Measurements from ENCODE around the gene PSMC4.

The PSMC4 gene

DNA sequence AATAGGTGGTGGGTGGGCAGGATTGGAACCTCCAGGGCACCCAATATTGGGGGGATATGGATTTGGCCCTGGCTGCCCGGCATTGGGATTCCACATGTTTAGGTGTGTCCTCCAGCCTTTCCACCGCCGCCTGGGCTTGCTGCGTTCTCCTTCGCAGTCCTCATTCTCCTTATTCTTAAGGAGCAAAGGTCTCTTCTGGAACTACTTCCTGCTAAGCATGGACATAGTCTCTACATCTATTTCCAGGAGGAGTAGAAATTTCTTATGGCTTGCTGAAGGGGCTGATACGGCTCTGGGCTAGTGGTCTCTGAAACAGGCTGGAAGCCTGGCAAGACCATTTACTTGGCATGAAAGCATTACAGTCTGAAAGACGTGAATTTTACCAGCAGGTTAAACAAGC is 27.4 kb upstream of the PSMC4 start:
- H3K79me1 ChIP-seq (ENCODE audit: low read length), result no peaks in the 10 kb centered on the region
- no peak overlapping the region for H3K9ac ChIP-seq (ENCODE audit: low read length)
- no peaks in the 10 kb centered on the region for H3K79me2 ChIP-seq (ENCODE audit: control insufficient read depth, insufficient read depth, low read length, poor library complexity)
- no peak overlapping the region for H3K23ac ChIP-seq (ENCODE audit: low read length)
- H3K4me3 ChIP-seq (ENCODE audit: low read depth, low read length), result no peak overlapping the region
- H4K8ac ChIP-seq (ENCODE audit: low read depth, low read length), result no peak overlapping the region
- no peak overlapping the region for H3K27ac ChIP-seq (ENCODE audit: low read depth, low read length)
- H3K18ac ChIP-seq (ENCODE audit: low read length), result no peak overlapping the region
- H3K9me3 ChIP-seq (ENCODE audit: insufficient read depth, low read depth, low read length), result no peaks in the 10 kb centered on the region
- H3K4me2 ChIP-seq (ENCODE audit: low read length), result no peak overlapping the region
- peaks cover 0 to 2% of the 10 kb centered on the region in 2 experiments for H3K4me1 ChIP-seq (ENCODE audit: control insufficient read depth in 1 of 2, insufficient read depth in 2 of 2, low read length in 2 of 2)
- H2AFZ ChIP-seq (ENCODE audit: insufficient read depth, low read length, poor library complexity), result no peak overlapping the region
- WGBS (ENCODE audit: extremely low coverage, insufficient coverage, insufficient read length), result no CpG with 5 or more reads among the region's 7 CpGs
- DNase-seq, result no peak
- H2BK12ac ChIP-seq (ENCODE audit: low read length), result no peak overlapping the region
- H3K14ac ChIP-seq (ENCODE audit: low read length), result no peak overlapping the region
- no peak overlapping the region for H4K12ac ChIP-seq (ENCODE audit: low read depth, low read length)
- no peaks in the 10 kb centered on the region for H3K36me3 ChIP-seq (ENCODE audit: control insufficient read depth in 1 of 2, insufficient read depth in 2 of 2, low read length in 2 of 2)
- H2BK5ac ChIP-seq (ENCODE audit: low read depth, low read length, poor library complexity), result no peak overlapping the region
- no peaks in the 10 kb centered on the region for H3K27me3 ChIP-seq (ENCODE audit: insufficient read depth, low read length)
- H4K91ac ChIP-seq (ENCODE audit: low read depth, low read length), result no peak overlapping the region
- H3K4ac ChIP-seq (ENCODE audit: low read depth, low read length), result no peak overlapping the region
- H2AK5ac ChIP-seq (ENCODE audit: low read length), result no peak overlapping the region
- H2BK120ac ChIP-seq (ENCODE audit: insufficient read depth, low read length, poor library complexity), result no peak overlapping the region

DNA sequence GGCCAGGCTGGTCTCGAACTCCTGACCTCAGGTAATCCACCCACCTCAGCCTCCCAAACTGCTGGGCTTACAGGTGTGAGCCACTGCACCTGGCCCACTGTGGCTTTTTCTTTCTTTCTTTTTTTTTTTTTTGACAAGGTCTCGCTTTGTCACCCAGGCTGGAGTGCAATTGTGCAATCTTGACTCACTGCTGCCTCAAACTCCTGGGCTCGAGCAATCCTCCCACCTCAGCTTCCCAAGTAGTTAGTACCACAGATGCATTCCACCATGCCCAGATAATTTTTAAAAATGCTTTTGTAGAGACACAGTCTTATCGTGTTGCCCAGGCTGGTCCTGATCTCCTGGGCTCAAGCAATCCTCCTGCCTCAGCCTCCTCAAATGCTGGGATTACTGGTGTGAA is 24.4 kb upstream of the PSMC4 start:
- H3K4me3 ChIP-seq (ENCODE audit: low read depth, low read length), result no peak overlapping the region
- no peaks in the 10 kb centered on the region for H3K79me2 ChIP-seq (ENCODE audit: control insufficient read depth, insufficient read depth, low read length, poor library complexity)
- peak; percentile 37 to 55 for DNase-seq
- no peak overlapping the region for H3K23ac ChIP-seq (ENCODE audit: low read length)
- H4K8ac ChIP-seq (ENCODE audit: low read depth, low read length), result no peak overlapping the region
- no peak overlapping the region for H3K18ac ChIP-seq (ENCODE audit: low read length)
- no peak overlapping the region for H2AFZ ChIP-seq (ENCODE audit: insufficient read depth, low read length, poor library complexity)
- H3K27ac ChIP-seq (ENCODE audit: low read depth, low read length), result no peak overlapping the region
- H3K9ac ChIP-seq (ENCODE audit: low read length), result no peak overlapping the region
- H4K12ac ChIP-seq (ENCODE audit: low read depth, low read length), result no peak overlapping the region
- H3K9me3 ChIP-seq (ENCODE audit: insufficient read depth, low read depth, low read length), result peaks cover 2% of the 10 kb centered on the region
- no peak overlapping the region for H3K14ac ChIP-seq (ENCODE audit: low read length)
- no peak overlapping the region for H2AK5ac ChIP-seq (ENCODE audit: low read length)
- H3K79me1 ChIP-seq (ENCODE audit: low read length), result no peaks in the 10 kb centered on the region
- H2BK12ac ChIP-seq (ENCODE audit: low read length), result no peak overlapping the region
- no peaks in the 10 kb centered on the region for H3K36me3 ChIP-seq (ENCODE audit: control insufficient read depth in 1 of 2, insufficient read depth in 2 of 2, low read length in 2 of 2)
- H4K91ac ChIP-seq (ENCODE audit: low read depth, low read length), result no peak overlapping the region
- H2BK120ac ChIP-seq (ENCODE audit: insufficient read depth, low read length, poor library complexity), result no peak overlapping the region
- peaks cover 0 to 1% of the 10 kb centered on the region in 2 experiments for H3K4me1 ChIP-seq (ENCODE audit: control insufficient read depth in 1 of 2, insufficient read depth in 2 of 2, low read length in 2 of 2)
- H3K27me3 ChIP-seq (ENCODE audit: insufficient read depth, low read length), result no peaks in the 10 kb centered on the region
- H2BK5ac ChIP-seq (ENCODE audit: low read depth, low read length, poor library complexity), result no peak overlapping the region
- no CpG with 5 or more reads among the region's 4 CpGs for WGBS (ENCODE audit: extremely low coverage, insufficient coverage, insufficient read length)
- no peak overlapping the region for H3K4ac ChIP-seq (ENCODE audit: low read depth, low read length)
- H3K4me2 ChIP-seq (ENCODE audit: low read length), result no peak overlapping the region

DNA sequence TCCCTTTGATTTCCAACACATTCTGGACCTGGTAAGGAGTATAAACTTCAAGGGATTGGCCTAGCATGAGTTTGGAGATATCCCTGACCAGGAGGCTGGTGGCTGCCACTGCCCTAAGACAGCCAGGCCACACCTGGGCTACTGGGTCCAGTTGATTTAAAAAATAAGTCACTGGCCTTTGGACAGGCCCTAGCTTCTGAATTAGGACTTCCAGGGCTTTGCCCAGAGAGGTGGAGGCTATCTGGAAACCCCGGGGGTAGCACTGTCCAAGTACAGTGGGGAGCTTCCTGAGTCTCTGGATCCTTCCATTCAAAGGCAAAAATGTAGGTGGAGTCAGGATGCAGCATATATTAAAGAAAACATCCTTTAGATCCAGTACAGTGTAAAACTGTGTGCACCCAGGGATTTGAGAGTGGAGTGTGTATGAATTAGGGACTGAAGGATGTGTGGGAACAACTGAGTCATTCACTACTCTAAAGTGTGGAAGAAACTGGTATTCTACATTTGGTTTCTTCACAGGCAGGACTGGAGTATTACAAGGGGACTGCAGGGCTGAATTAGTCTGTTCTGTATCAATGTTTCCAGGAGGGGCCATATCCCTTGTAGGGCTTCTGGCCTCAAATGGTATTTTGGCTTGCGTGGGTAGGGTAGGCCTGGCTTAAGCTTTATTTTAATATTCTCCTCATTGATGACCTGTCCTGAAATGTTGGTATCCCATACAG is 21.8 kb upstream of the PSMC4 start:
- no peak overlapping the region for H4K12ac ChIP-seq (ENCODE audit: low read depth, low read length)
- no peaks in the 10 kb centered on the region for H3K79me1 ChIP-seq (ENCODE audit: low read length)
- H2BK120ac ChIP-seq (ENCODE audit: insufficient read depth, low read length, poor library complexity), result no peak overlapping the region
- H4K8ac ChIP-seq (ENCODE audit: low read depth, low read length), result no peak overlapping the region
- no peak overlapping the region for H2AK5ac ChIP-seq (ENCODE audit: low read length)
- no peaks in the 10 kb centered on the region for H3K27me3 ChIP-seq (ENCODE audit: insufficient read depth, low read length)
- H2AFZ ChIP-seq (ENCODE audit: insufficient read depth, low read length, poor library complexity), result no peak overlapping the region
- no peaks in the 10 kb centered on the region for H3K79me2 ChIP-seq (ENCODE audit: control insufficient read depth, insufficient read depth, low read length, poor library complexity)
- H3K23ac ChIP-seq (ENCODE audit: low read length), result no peak overlapping the region
- H3K9me3 ChIP-seq (ENCODE audit: insufficient read depth, low read depth, low read length), result peaks cover 2% of the 10 kb centered on the region
- H3K27ac ChIP-seq (ENCODE audit: low read depth, low read length), result no peak overlapping the region
- H3K4ac ChIP-seq (ENCODE audit: low read depth, low read length), result no peak overlapping the region
- no peaks in the 10 kb centered on the region for H3K4me1 ChIP-seq (ENCODE audit: control insufficient read depth in 1 of 2, insufficient read depth in 2 of 2, low read length in 2 of 2)
- no peak overlapping the region for H3K14ac ChIP-seq (ENCODE audit: low read length)
- no peak overlapping the region for H3K9ac ChIP-seq (ENCODE audit: low read length)
- no peak for DNase-seq
- H3K4me3 ChIP-seq (ENCODE audit: low read depth, low read length), result no peak overlapping the region
- no peaks in the 10 kb centered on the region for H3K36me3 ChIP-seq (ENCODE audit: control insufficient read depth in 1 of 2, insufficient read depth in 2 of 2, low read length in 2 of 2)
- H4K91ac ChIP-seq (ENCODE audit: low read depth, low read length), result no peak overlapping the region
- H3K18ac ChIP-seq (ENCODE audit: low read length), result no peak overlapping the region
- H2BK5ac ChIP-seq (ENCODE audit: low read depth, low read length, poor library complexity), result no peak overlapping the region
- no peak overlapping the region for H3K4me2 ChIP-seq (ENCODE audit: low read length)
- WGBS (ENCODE audit: extremely low coverage, insufficient coverage, insufficient read length), result no CpG with 5 or more reads among the region's 2 CpGs
- H2BK12ac ChIP-seq (ENCODE audit: low read length), result no peak overlapping the region

DNA sequence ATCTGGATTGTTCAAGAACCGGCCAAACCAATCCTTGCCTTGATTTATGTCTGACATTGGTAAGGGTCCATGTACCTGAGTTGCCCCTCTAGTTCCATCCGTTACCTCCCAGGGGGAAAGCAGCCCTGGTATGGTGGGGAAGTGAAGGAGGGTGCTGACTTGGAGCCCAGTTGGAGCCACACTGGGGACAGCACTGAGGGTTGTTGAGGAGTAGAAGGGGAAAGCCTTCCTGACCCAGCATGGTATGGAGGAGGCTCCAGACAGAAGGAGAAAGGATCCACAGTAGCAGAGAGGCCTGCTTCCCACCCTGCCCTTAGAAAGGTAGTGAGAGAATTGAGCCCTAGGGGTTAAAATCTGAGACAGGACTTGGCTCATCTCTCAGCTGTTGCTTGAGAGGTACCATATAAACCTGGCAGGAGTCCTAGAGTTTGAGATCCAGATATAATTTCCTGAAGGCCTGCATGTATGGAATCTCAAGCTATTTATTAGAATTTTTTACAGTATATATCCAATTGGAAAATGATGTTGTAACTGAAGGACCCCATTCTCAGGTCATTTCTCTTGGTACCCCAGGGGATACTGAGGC is 19.8 kb upstream of the PSMC4 start:
- Histone ChIP-seq H3K79me2 (ENCODE audit: control insufficient read depth, insufficient read depth, low read length, poor library complexity) (no peaks in the 10 kb centered on the region), H2AK5ac (ENCODE audit: low read length) (no peak overlapping the region), H3K79me1 (ENCODE audit: low read length) (no peaks in the 10 kb centered on the region), H3K4me2 (ENCODE audit: low read length) (no peak overlapping the region), H2AFZ (ENCODE audit: insufficient read depth, low read length, poor library complexity) (no peak overlapping the region), H3K14ac (ENCODE audit: low read length) (no peak overlapping the region), H3K18ac (ENCODE audit: low read length) (no peak overlapping the region), H4K12ac (ENCODE audit: low read depth, low read length) (no peak overlapping the region), H2BK12ac (ENCODE audit: low read length) (no peak overlapping the region), H3K4me1 (ENCODE audit: control insufficient read depth in 1 of 2, insufficient read depth in 2 of 2, low read length in 2 of 2) (no peaks in the 10 kb centered on the region), H2BK5ac (ENCODE audit: low read depth, low read length, poor library complexity) (no peak overlapping the region), H2BK120ac (ENCODE audit: insufficient read depth, low read length, poor library complexity) (no peak overlapping the region), H3K36me3 (ENCODE audit: control insufficient read depth in 1 of 2, insufficient read depth in 2 of 2, low read length in 2 of 2) (no peaks in the 10 kb centered on the region), H4K8ac (ENCODE audit: low read depth, low read length) (no peak overlapping the region), H3K4ac (ENCODE audit: low read depth, low read length) (no peak overlapping the region), H3K9ac (ENCODE audit: low read length) (no peak overlapping the region), H3K27me3 (ENCODE audit: insufficient read depth, low read length) (no peaks in the 10 kb centered on the region), H4K91ac (ENCODE audit: low read depth, low read length) (no peak overlapping the region), H3K9me3 (ENCODE audit: insufficient read depth, low read depth, low read length) (peaks cover 2% of the 10 kb centered on the region), H3K4me3 (ENCODE audit: low read depth, low read length) (no peak overlapping the region), H3K23ac (ENCODE audit: low read length) (no peak overlapping the region), H3K27ac (ENCODE audit: low read depth, low read length) (no peak overlapping the region)
- WGBS (ENCODE audit: extremely low coverage, insufficient coverage, insufficient read length), result no CpG with 5 or more reads among the region's 2 CpGs
- no peak for DNase-seq
